Loucy (cell line): ENCODE measurements around the gene LPP.

Experiments used
- H2AFZ ChIP-seq: fragments of 200-600 bp; sonication (generic); 2 replicates; pipeline ENCODE4 v1.6.0; 2016; ENCODE audit warnings: antibody characterized with exemption, mild to moderate bottlenecking, low read length, moderate library complexity
- H3F3A ChIP-seq: fragments of 200-600 bp; 2 replicates; pipeline ENCODE4 v1.6.0; 2016; ENCODE audit warnings: antibody characterized with exemption, low read depth, mild to moderate bottlenecking
- H3K27me3 ChIP-seq: fragments of 200-600 bp; sonication (generic); 2 replicates; pipeline ENCODE4 v1.6.1; 2014; ENCODE audit warnings: low read length, mild to moderate bottlenecking; ENCODE audit not compliant: insufficient read depth, poor library complexity, severe bottlenecking
- H3K36me3 ChIP-seq: fragments of 200-600 bp; sonication (generic); 2 replicates; pipeline ENCODE4 v1.6.1; 2016; ENCODE audit warnings: low read length; ENCODE audit not compliant: insufficient read depth
- H3K4me1 ChIP-seq: fragments of 200-600 bp; sonication (generic); 2 replicates; pipeline ENCODE4 v1.5.1; 2014; ENCODE audit warnings: low read length, mild to moderate bottlenecking; ENCODE audit not compliant: insufficient read depth, poor library complexity, severe bottlenecking
- H3K4me2 ChIP-seq: fragments of 200-600 bp; sonication (generic); 2 replicates; pipeline ENCODE4 v1.6.0; 2014; ENCODE audit warnings: antibody characterized with exemption, low read length, low read depth, mild to moderate bottlenecking; ENCODE audit not compliant: poor library complexity, severe bottlenecking
- H3K4me3 ChIP-seq: fragments of 200-600 bp; sonication (generic); 2 replicates; pipeline ENCODE4 v1.5.1; 2014; ENCODE audit warnings: low read length, mild to moderate bottlenecking, mixed read lengths; ENCODE audit not compliant: poor library complexity, severe bottlenecking
- H3K79me2 ChIP-seq: fragments of 200-600 bp; sonication (generic); 2 replicates; pipeline ENCODE4 v1.6.1; 2014; ENCODE audit warnings: low read length; ENCODE audit not compliant: insufficient read depth
- H3K9ac ChIP-seq: fragments of 200-600 bp; sonication (generic); 2 replicates; pipeline ENCODE4 v1.6.0; 2014; ENCODE audit warnings: mild to moderate bottlenecking, low read depth, low read length, moderate library complexity; ENCODE audit not compliant: poor library complexity, severe bottlenecking
- H3K9me2 ChIP-seq: fragments of 200-600 bp; sonication (generic); replicated peaks from 2 replicates; pipeline ENCODE4 v1.6.1; 2016; ENCODE audit warnings: low read depth, low read length, mixed read lengths
- H3K9me3 ChIP-seq: fragments of 200-600 bp; sonication (generic); 2 replicates; pipeline ENCODE4 v1.6.1; 2014; ENCODE audit warnings: mild to moderate bottlenecking, antibody characterized with exemption, low read length, low read depth; ENCODE audit not compliant: insufficient read depth
- H4K20me1 ChIP-seq: fragments of 200-600 bp; sonication (generic); 2 replicates; pipeline ENCODE4 v1.6.0; 2014; ENCODE audit warnings: antibody characterized with exemption, low read length, mild to moderate bottlenecking; ENCODE audit not compliant: insufficient read depth, poor library complexity, severe bottlenecking
- CTCF ChIP-seq: fragments of 200-600 bp; sonication (generic); conservative IDR thresholded peaks from 2 replicates; pipeline ENCODE4 v1.5.1; 2014; ENCODE audit warnings: mild to moderate bottlenecking, antibody characterized with exemption, low read length
- EZH2phosphoT487 ChIP-seq: fragments of 200-600 bp; IDR thresholded peaks from 2 replicates; pipeline ENCODE4 v1.6.1; 2018; ENCODE audit warnings: antibody characterized with exemption, mild to moderate bottlenecking, moderate library complexity, borderline replicate concordance

LPP gene

GRCh38 chr3:188259596-188259995 lies 105.6 kb downstream of the LPP start:
- Histone ChIP-seq H3K4me3 (no peak overlapping the region), H3K9me2 (no peaks in the 10 kb centered on the region), H3K36me3 (no peaks in the 10 kb centered on the region), H2AFZ (no peak overlapping the region), H3K4me1 (peaks cover 11% of the 10 kb centered on the region), H3K9ac (no peak overlapping the region), H3K79me2 (peaks cover 3% of the 10 kb centered on the region; the same call in 1 of the 2 replicates), H3F3A (no peaks in the 10 kb centered on the region), H3K9me3 (no peaks in the 10 kb centered on the region), H4K20me1 (no peaks in the 10 kb centered on the region), H3K27me3 (no peaks in the 10 kb centered on the region), H3K4me2 (no peak overlapping the region)
- TF ChIP-seq EZH2phosphoT487: no peak
- TF ChIP-seq CTCF: no peak

- Histone ChIP-seq H3K9ac (no peak overlapping the region), H3K36me3 (no peaks in the 10 kb centered on the region), H3K27me3 (no peaks in the 10 kb centered on the region), H4K20me1 (no peaks in the 10 kb centered on the region), H2AFZ (no peak overlapping the region), H3K79me2 (peaks cover 3% of the 10 kb centered on the region; the same call in 1 of the 2 replicates), H3K4me2 (no peak overlapping the region), H3K4me3 (no peak overlapping the region), H3F3A (no peaks in the 10 kb centered on the region), H3K4me1 (peaks cover 12% of the 10 kb centered on the region), H3K9me3 (no peaks in the 10 kb centered on the region), H3K9me2 (no peaks in the 10 kb centered on the region)
- TF ChIP-seq CTCF (no peak), EZH2phosphoT487 (no peak)
Measured at GRCh38 chr3:188261011-188261410, 107.1 kb downstream of the LPP start.

DNA sequence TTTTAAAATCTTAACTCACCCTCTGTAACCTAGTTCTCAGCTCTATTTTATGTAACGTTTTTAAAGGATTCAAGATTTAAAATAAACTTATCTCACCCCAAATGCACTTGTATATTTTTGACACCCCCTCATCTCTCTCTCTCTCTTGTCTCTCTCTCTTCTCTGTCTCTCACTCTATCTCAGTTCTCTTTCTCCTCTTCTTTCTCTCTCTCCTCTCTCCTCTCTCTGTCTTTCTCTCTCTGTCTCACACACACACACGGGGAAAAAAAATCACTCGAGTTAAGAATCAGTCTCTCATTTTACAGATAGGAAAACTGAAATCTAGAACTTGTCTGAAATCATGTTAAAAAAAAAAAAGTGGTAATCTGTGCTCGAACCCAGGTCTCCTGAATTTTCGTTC lies 108.5 kb downstream of the LPP start:
- no peaks in the 10 kb centered on the region for H4K20me1 ChIP-seq
- no peaks in the 10 kb centered on the region for H3K36me3 ChIP-seq
- no peaks in the 10 kb centered on the region for H3K9me3 ChIP-seq
- H3K27me3 ChIP-seq: no peaks in the 10 kb centered on the region
- peaks cover 19% of the 10 kb centered on the region for H3K4me1 ChIP-seq
- no peaks in the 10 kb centered on the region for H3F3A ChIP-seq
- no peak overlapping the region for H2AFZ ChIP-seq
- TF ChIP-seq CTCF (no peak), EZH2phosphoT487 (no peak)
- H3K4me2 ChIP-seq: no peak overlapping the region
- H3K79me2 ChIP-seq: peaks cover 3% of the 10 kb centered on the region; the same call in 1 of the 2 replicates
- H3K4me3 ChIP-seq: no peak overlapping the region
- H3K9me2 ChIP-seq: no peaks in the 10 kb centered on the region
- no peak overlapping the region for H3K9ac ChIP-seq
